ENCODE results near the gene STXBP5.

STXBP5 gene

GRCh38 chr6:147179809-147180208 lies 24.4 kb upstream of the STXBP5 start:
- no peak for DNase-seq

GRCh38 chr6:147180926-147181325 lies 23.3 kb upstream of the STXBP5 start:
- DNase-seq: no peak

GRCh38 chr6:147184379-147184778 lies 19.8 kb upstream of the STXBP5 start:
- no peak for DNase-seq

DNA sequence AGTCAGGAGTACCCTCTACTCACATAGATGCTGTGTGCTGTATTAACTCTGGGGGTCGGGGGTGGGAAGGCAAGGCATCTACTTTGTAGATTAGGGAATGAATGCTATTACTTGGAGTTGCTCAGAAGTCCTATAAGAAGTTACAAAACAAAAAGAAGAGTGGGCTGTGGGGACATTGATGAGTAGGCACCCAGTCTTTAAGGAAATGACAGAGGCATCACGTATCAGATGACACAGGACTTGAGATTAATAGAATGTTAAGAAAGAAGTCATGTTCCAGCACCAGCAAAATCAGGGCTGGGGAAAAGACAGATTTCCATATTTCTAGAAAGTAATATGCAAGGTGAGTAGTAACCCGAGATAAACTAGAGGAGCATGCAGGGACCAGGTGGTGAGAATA lies 19.0 kb upstream of the STXBP5 start:
- no peak for DNase-seq

GRCh38 chr6:147190556-147190955 lies 13.7 kb upstream of the STXBP5 start:
- no peak for DNase-seq

DNA sequence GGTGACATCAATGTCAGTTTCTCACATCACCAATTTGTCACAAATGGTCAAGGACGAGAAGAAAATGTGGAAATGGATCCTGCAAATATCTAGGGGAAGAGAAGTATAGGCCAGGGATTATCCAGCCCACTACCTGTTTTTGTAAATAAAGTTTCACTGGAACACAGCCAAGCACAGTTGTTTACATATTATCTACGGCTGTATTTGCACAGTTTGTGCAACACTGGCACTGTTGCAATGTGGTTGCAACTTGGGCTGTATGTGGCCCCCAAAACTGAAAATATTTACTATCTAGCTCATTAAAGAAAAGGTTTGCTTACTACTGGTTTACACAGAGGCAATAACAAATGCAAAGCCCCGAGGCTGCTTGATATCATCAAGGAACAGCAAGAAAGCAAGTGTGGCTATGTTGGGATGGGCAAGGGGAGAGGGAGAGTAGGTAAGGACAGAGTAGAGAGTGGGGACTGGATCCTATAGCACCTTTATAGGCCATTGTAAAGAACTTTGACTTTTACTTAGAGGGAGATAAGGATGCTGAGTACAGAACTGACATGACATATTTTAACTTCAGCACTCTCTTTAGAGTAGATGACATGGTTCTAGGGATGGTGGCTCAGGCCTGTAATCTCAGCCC lies 11.8 kb upstream of the STXBP5 start:
- DNase-seq: no peak

GRCh38 chr6:147194652-147195411 lies 9.4 kb upstream of the STXBP5 start:
- no peak for DNase-seq

DNA sequence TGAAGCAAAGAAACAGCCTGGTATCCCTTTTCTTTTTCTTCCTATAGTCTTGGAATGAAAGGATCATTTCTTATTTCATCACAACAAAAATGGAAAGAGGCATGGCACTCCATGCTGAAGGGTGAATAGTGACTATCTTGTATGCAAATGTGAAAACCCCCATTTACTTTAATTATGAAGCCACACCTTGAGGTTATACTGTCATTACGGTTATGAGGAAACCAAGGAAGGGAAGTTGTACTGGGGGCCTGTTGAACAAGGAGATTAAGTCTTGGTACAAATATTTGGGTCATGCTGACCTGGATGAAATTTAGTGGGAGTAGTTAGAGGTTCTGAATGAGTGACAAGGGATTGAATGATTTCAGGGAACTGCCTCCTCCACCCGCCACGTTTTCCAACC lies 8.7 kb upstream of the STXBP5 start:
- DNase-seq: no peak

- no peak for DNase-seq
These were observed 8.2 kb upstream of the STXBP5 start for GRCh38 chr6:147195987-147196386.

DNA sequence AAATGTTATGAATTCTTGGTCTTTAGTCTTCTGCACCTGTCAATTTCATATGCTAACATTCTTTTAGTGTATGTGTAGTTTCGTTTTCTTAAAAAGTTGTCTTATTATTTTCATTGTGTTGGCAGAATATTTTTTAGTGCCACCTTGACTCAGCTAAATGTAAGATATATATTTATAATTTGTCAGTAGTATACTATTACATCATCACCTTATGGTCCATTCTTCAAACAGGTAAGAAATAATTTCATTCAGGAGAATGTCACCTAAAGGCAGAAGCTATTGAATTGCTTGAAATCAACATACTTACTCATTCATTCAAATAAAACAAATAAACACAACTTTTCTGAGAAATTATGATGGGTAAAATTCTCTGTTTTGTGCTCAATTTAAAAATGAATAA lies 3.5 kb upstream of the STXBP5 start:
- DNase-seq: no peak

GRCh38 chr6:147201885-147202515 lies 2.2 kb upstream of the STXBP5 start:
- DNase-seq: no peak

- DNase-seq: peak; percentile 84
These were observed 1.5 kb upstream of the STXBP5 start for GRCh38 chr6:147202516-147203310.

GRCh38 chr6:147203311-147204059 lies 732 bp upstream of the STXBP5 start:
- DNase-seq: peak; percentile 69

DNA sequence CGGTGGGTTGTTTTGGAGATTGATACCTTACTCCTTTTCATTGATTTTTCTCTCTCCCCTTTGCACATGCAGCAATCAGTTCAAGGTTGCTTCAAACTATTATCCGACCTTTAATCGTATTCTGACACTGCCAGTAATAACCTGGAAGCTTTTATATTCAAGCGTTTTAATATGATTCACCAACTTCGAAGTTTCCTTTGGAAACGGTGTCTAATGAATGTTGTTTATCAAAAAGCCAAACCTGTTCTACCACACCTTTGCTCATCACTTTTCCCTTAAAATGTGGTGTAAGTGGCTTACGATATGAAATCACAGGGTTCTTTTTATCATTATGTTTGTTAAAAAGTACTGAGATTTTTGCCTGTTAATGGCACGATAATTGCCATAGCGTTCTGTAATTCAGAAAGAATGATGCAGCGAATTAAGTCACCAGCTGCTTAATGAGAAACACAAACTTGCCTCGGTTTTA lies 660 bp downstream of the STXBP5 start:
- no peak for DNase-seq

- no peak for DNase-seq
These were observed 1.7 kb downstream of the STXBP5 start for GRCh38 chr6:147205690-147206600.

- no peak for DNase-seq
These were observed 3.1 kb downstream of the STXBP5 start for GRCh38 chr6:147207351-147207750.

GRCh38 chr6:147207837-147208754 lies 3.9 kb downstream of the STXBP5 start:
- no peak for DNase-seq

DNA sequence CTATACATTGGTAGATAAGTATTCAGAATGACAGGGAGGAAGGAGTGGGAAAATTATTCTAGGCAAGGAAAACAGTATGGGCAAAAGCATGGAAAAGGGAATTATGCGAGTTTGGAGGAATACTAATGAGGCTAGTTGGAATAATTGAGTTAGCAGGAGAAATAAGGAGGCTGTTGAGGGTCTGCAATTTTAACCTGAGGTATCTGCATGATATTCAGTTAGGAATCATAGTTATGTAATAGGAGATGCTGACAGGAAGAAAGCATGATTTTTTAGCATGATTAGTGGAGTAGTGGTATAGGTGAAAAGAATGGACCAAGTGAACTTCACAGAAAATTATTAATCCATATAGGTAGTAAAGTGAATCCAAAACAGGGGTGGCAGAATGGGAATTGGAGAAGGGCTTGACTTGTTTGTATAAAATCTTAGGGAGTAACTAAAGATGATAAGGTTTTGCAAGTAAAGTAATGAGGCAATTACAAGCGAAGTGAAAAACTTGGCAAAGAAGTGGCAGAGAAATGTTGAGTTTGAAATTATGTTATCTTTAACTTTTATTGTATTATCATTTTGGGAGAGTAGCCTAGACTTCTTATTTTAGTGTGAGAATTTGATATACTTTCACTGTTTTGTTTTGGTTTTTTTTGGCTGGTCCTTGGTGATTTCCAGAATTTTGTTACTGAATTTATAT lies 5.7 kb downstream of the STXBP5 start:
- DNase-seq: no peak

- no peak for DNase-seq
These were observed 7.1 kb downstream of the STXBP5 start for GRCh38 chr6:147211349-147211748.

DNA sequence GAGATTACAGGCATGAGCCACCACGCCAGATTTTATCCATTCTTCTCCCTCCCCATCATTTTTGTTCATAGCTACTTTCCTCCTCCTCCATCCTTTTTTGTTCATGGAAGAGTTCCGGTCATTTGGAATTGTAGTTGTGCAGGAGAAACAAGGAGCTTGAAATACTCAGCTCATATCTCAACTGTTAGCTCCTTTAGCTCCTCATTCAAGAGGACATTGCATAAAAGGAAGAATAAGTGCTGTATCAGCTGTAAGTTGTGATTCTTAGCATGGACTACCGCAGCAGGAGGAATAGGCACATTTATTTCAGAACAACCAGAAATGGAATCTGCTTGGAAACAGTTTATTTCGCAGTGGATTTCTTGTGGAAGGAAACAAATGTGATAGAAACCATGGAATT lies 7.6 kb downstream of the STXBP5 start:
- DNase-seq: no peak
